K562 (cell line): ENCODE results near the gene NAT10. TPM values are rescaled to one million over a fixed set of nuclear protein-coding genes. Genes with fewer than 3 reads are reported as not detected.

Source experiments
- BRD4 ChIP-seq: fragments of 200-600 bp; sonication (generic); IDR thresholded peaks from 2 replicates; pipeline ENCODE4 v1.6.1; 2017; ENCODE audit warnings: inconsistent platforms
- CBX2 ChIP-seq: fragments of 200-600 bp; sonication (generic); IDR thresholded peaks from one replicate; pipeline ENCODE4 v1.6.1; 2012; ENCODE audit warnings: mild to moderate bottlenecking, low read length, inconsistent platforms; ENCODE audit not compliant: insufficient read depth, poor library complexity, severe bottlenecking
- CC2D1A ChIP-seq: fragments of 450-650 bp; IDR thresholded peaks from 2 replicates; pipeline ENCODE4 v1.6.1; 2017; ENCODE audit warnings: mild to moderate bottlenecking
- KAT8 ChIP-seq: fragments of 450-650 bp; IDR thresholded peaks from 2 replicates; pipeline ENCODE4 v1.6.1; 2016; ENCODE audit warnings: low read depth, mild to moderate bottlenecking
- MECOM ChIP-seq: fragments of 250-450 bp; sonication (Bioruptor Pico); IDR thresholded peaks from 2 replicates; pipeline ENCODE4 v1.8.0; 2022; ENCODE audit warnings: inconsistent platforms
- MYC ChIP-seq, 2 experiments: fragments of 250-450 bp in 1 of 2; sonication (Bioruptor Pico) in 1 of 2; IDR thresholded peaks; 2 replicates each; pipeline versions ENCODE4 v1.5.1 to v1.6.1; 2012 to 2021; ENCODE audit warnings: low read depth in 2 of 2, borderline replicate concordance in 1 of 2, improper control_type of control experiment in 1 of 2, low read length in 1 of 2, mild to moderate bottlenecking in 1 of 2, moderate library complexity in 1 of 2
- NFE2L1 ChIP-seq: fragments of 450-650 bp; IDR thresholded peaks from 2 replicates; pipeline ENCODE4 v1.6.1; 2016; ENCODE audit warnings: missing genetic modification characterization, low read depth, mild to moderate bottlenecking, missing compliant biosample characterization, moderate library complexity, borderline replicate concordance
- NR2C1 ChIP-seq, 2 experiments: fragments of 450-650 bp; IDR thresholded peaks; 2 replicates each; pipeline ENCODE4 v1.6.1; 2017; ENCODE audit warnings: mild to moderate bottlenecking in 2 of 2, antibody characterized with exemption in 1 of 2, inconsistent platforms in 1 of 2, missing compliant biosample characterization in 1 of 2, missing genetic modification characterization in 1 of 2
- NR4A1 ChIP-seq, 2 experiments: fragments of 250-450 bp in 1 of 2; fragments of 450-650 bp in 1 of 2; sonication (Bioruptor Pico) in 1 of 2; IDR thresholded peaks; 2 replicates each; pipeline versions ENCODE4 v1.4.0 to v1.6.1; 2016 to 2020; ENCODE audit warnings: mild to moderate bottlenecking in 2 of 2, missing compliant biosample characterization in 1 of 2, missing genetic modification characterization in 1 of 2, moderate library complexity in 1 of 2
- PKNOX1 ChIP-seq: fragments of 450-650 bp; IDR thresholded peaks from 2 replicates; pipeline ENCODE4 v1.6.1; 2016
- PRDM10 ChIP-seq: fragments of 450-650 bp; IDR thresholded peaks from 2 replicates; pipeline ENCODE4 v1.6.1; 2018; ENCODE audit not compliant: partially characterized antibody
- SMAD2 ChIP-seq: fragments of 150-350 bp; IDR thresholded peaks from 2 replicates; pipeline ENCODE4 v1.6.1; 2014; ENCODE audit warnings: low read depth, mild to moderate bottlenecking, low read length
- U2AF2 ChIP-seq: fragments of 200-400 bp; formaldehyde crosslinking; optimal IDR thresholded peaks from 2 replicates; pipeline ENCODE3; 2017; ENCODE audit warnings: low read depth, mild to moderate bottlenecking, low read length
- ZNF217 ChIP-seq: sonication (generic); formaldehyde crosslinking; IDR thresholded peaks from 2 replicates; pipeline ENCODE4 v1.8.0; 2022; ENCODE audit warnings: mild to moderate bottlenecking, missing genetic modification reagents
- ZNF41 ChIP-seq: fragments of 250-450 bp; sonication (Bioruptor Pico); conservative IDR thresholded peaks from 2 replicates; pipeline ENCODE4 v1.4.0; 2020; ENCODE audit warnings: mild to moderate bottlenecking
- polyA plus RNA-seq, 8 experiments: library from polyadenylated mRNA; depleted of rRNA in 4 of 8; stranded (reverse) in 5 of 8; unstranded in 3 of 8; fragments of >200 nt; fragmentation: Nextera tagmentation in 2 of 8; fragmentation: Illumina TruSeq in 1 of 8; extraction: Ambion mirVana in 2 of 8; extraction: Trizol in 1 of 8; gene quantifications; 2 replicates each; pipeline versions ENCODE4 v1.2.1 to v1.2.3, GENCODE V29; 2011 to 2014; ENCODE audit warnings: inconsistent platforms in 1 of 8, missing spikeins in 1 of 8
- total RNA-seq, 7 experiments: library from RNA; depleted of rRNA in 6 of 7; stranded (reverse); fragments of >200 nt in 6 of 7; fragmentation: Illumina TruSeq in 2 of 7; extraction: Trizol in 2 of 7; gene quantifications; 2 replicates each; pipeline versions ENCODE4 v1.2.1 to v1.2.3, GENCODE V29; 2011 to 2021; ENCODE audit warnings: low replicate concordance in 1 of 7
- TF ChIP-seq, protein P1 (sequence below): sonication (generic); formaldehyde crosslinking; IDR thresholded peaks from 2 replicates; pipeline ENCODE4 v1.8.0; 2022; ENCODE audit warnings: mild to moderate bottlenecking, missing genetic modification reagents
- TF ChIP-seq, protein P2 (sequence below): fragments of 450-650 bp; conservative IDR thresholded peaks from 2 replicates; pipeline ENCODE4 v1.6.1; 2016; ENCODE audit warnings: missing genetic modification characterization, low read depth, mild to moderate bottlenecking, missing compliant biosample characterization, moderate library complexity
- TF ChIP-seq, protein P3 (sequence below), 2 experiments: fragments of 450-650 bp; IDR thresholded peaks; 2 replicates each; pipeline ENCODE4 v1.6.1; 2016

The NAT10 gene
- total and polyA plus RNA-seq, 9 of the 15 experiments (the other 6 are each of a cell fraction or from before 2014, with no cell fraction given): 55.4 to 125 (median 86.3) TPM

DNA sequence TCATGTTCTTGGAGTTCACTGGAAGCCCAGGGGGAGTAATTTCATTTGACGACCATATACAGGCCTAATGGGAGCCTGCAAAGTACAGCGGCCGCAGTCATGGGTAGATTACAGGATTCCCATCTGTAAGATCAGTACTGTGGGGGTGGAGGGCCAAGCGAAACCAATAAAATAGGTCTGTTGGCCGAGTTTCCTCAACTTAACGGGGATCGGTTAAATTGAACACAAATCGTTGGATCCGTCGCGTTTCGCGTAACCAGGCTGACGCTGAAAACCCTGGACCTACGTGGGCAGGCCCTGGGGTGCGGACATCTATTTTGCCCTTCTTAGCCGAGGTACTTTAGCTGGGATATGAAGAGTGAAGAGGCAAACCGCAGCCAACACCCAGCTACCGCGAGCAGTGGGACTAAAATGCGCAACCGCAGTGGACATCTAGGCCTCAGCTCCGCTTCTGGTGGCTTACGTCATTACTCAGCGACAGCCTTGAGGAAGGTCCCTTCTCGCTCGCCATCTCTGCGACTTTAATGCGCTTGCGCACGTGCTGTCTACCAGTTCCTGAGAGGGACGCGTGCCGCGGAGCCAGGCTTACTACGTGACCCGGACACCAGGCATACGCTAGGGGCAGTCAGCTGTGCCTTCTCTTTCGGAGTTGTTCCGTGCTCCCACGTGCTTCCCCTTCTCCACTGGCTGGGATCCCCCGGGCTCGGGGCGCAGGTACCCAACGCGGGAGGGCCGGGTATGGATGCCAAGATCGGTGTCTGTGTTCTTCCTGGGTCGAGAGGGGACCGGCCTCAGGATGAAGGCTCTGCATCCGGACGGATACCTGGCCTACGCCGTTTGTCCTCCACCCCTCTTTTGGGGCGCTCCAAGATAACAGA is at the start of gene NAT10 (continued):
- TF ChIP-seq PRDM10 (peak; percentile 79), U2AF2 (no peak), NFE2L1 (tag) (no peak), MYC (IDR thresholded peaks at IDR 0.05; ENCODE audit: low read depth, low read length) (peak; percentile 100), MYC (CRISPR knock-in tag; IDR thresholded peaks at IDR 0.05; ENCODE audit: borderline replicate concordance, low read depth) (peak; percentile 97), PKNOX1 (peak; percentile 24; the same call in 1 of the 2 replicates), ZNF41 (CRISPR knock-in tag) (peak; percentile 82), NR4A1 (CRISPR knock-in tag; IDR thresholded peaks at IDR 0.05) (no peak), NR4A1 (tag; IDR thresholded peaks at IDR 0.05) (no peak), CC2D1A (no peak), SMAD2 (no peak), MECOM (CRISPR knock-in tag) (no peak), BRD4 (no peak), CBX2 (no peak), KAT8 (no peak), ZNF217 (no peak), NR2C1 (IDR thresholded peaks at IDR 0.05) (peak; percentile 57), NR2C1 (tag; IDR thresholded peaks at IDR 0.05) (peak; percentile 74; the same call in 1 of the 2 replicates)
- TF ChIP-seq, protein P1, sequence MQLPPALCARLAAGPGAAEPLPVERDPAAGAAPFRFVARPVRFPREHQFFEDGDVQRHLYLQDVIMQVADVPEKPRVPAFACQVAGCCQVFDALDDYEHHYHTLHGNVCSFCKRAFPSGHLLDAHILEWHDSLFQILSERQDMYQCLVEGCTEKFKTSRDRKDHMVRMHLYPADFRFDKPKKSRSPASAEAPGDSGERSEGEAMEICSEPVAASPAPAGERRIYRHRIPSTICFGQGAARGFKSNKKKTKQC (CRISPR knock-in tag): peak; percentile 96
- TF ChIP-seq, protein P2, sequence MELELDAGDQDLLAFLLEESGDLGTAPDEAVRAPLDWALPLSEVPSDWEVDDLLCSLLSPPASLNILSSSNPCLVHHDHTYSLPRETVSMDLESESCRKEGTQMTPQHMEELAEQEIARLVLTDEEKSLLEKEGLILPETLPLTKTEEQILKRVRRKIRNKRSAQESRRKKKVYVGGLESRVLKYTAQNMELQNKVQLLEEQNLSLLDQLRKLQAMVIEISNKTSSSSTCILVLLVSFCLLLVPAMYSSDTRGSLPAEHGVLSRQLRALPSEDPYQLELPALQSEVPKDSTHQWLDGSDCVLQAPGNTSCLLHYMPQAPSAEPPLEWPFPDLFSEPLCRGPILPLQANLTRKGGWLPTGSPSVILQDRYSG (tag): no peak
- TF ChIP-seq, protein P3, sequence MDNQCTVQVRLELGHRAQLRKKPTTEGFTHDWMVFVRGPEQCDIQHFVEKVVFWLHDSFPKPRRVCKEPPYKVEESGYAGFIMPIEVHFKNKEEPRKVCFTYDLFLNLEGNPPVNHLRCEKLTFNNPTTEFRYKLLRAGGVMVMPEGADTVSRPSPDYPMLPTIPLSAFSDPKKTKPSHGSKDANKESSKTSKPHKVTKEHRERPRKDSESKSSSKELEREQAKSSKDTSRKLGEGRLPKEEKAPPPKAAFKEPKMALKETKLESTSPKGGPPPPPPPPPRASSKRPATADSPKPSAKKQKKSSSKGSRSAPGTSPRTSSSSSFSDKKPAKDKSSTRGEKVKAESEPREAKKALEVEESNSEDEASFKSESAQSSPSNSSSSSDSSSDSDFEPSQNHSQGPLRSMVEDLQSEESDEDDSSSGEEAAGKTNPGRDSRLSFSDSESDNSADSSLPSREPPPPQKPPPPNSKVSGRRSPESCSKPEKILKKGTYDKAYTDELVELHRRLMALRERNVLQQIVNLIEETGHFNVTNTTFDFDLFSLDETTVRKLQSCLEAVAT (IDR thresholded peaks at IDR 0.05): peak in 1 of 2 experiments; percentile 78; a peak in 2 of 4 replicates
